Keratinocyte (primary cell): Measurements from ENCODE around the gene NCCRP1. TPM values are rescaled to one million over a fixed set of nuclear protein-coding genes. Genes with fewer than 3 reads are reported as not detected.

Experiments
- DNase-seq: peaks from one replicate; pipeline ENCODE4 v3.0.0-alpha.2; 2011; ENCODE audit warnings: low read depth, missing footprints, low spot score
- FAIRE-seq: peaks from 2 replicates; lab custom pipeline; 2011; peaks lifted over from hg19 to GRCh38; lab: Jason Lieb, UNC
- H2AFZ ChIP-seq: 2 replicates; pipeline ENCODE4 v1.6.0; 2012; ENCODE audit warnings: low read length, control low read depth, inconsistent platforms; ENCODE audit not compliant: control insufficient read depth
- H3K27ac ChIP-seq: 2 replicates; pipeline ENCODE4 v1.5.1; 2011; ENCODE audit warnings: low read length; ENCODE audit not compliant: control insufficient read depth, insufficient read depth
- H3K27me3 ChIP-seq: 3 replicates; pipeline ENCODE4 v1.6.0; 2011; ENCODE audit warnings: low read length; ENCODE audit not compliant: control insufficient read depth, insufficient read depth; ENCODE audit errors: extremely low read depth
- H3K36me3 ChIP-seq, 2 experiments: 2 replicates in 1 of 2; 3 replicates in 1 of 2; pipeline ENCODE4 v1.5.1; 2011; ENCODE audit warnings: low read length in 2 of 2, mild to moderate bottlenecking in 1 of 2; ENCODE audit not compliant: control insufficient read depth in 2 of 2, insufficient read depth in 2 of 2; ENCODE audit errors: extremely low read depth in 1 of 2
- H3K4me1 ChIP-seq: 3 replicates; pipeline ENCODE4 v1.5.1; 2011; ENCODE audit warnings: low read length; ENCODE audit not compliant: control insufficient read depth, insufficient read depth; ENCODE audit errors: extremely low read depth
- H3K4me2 ChIP-seq: 3 replicates; pipeline ENCODE4 v1.6.0; 2011; ENCODE audit warnings: low read depth, low read length; ENCODE audit not compliant: control insufficient read depth, insufficient read depth; ENCODE audit errors: extremely low read depth
- H3K4me3 ChIP-seq, 3 experiments: fragments of 200-600 bp in 1 of 3; sonication (generic) in 1 of 3; 2 replicates in 2 of 3; 3 replicates in 1 of 3; pipeline ENCODE4 v1.5.1; 2011 to 2016; ENCODE audit warnings: low read length in 3 of 3, mild to moderate bottlenecking in 3 of 3, control low read depth in 2 of 3, inconsistent platforms in 1 of 3, low read depth in 1 of 3, mixed read lengths in 1 of 3, mixed run types in 1 of 3, moderate library complexity in 1 of 3; ENCODE audit not compliant: control insufficient read depth in 2 of 3, insufficient read depth in 2 of 3; ENCODE audit errors: extremely low read depth in 1 of 3
- H3K79me2 ChIP-seq: 2 replicates; pipeline ENCODE4 v1.6.0; 2012; ENCODE audit warnings: low read length; ENCODE audit not compliant: control insufficient read depth, insufficient read depth
- H3K9ac ChIP-seq: 3 replicates; pipeline ENCODE4 v1.6.0; 2011; ENCODE audit warnings: low read length; ENCODE audit not compliant: control insufficient read depth, insufficient read depth; ENCODE audit errors: extremely low read depth
- H3K9me1 ChIP-seq: 3 replicates; pipeline ENCODE4 v1.6.0; 2011; ENCODE audit warnings: low read length; ENCODE audit not compliant: control insufficient read depth, insufficient read depth; ENCODE audit errors: extremely low read depth
- H3K9me3 ChIP-seq: 2 replicates; pipeline ENCODE4 v1.5.1; 2012; ENCODE audit warnings: low read depth, low read length; ENCODE audit not compliant: control insufficient read depth
- H4K20me1 ChIP-seq: 3 replicates; pipeline ENCODE4 v1.6.0; 2011; ENCODE audit warnings: low read length; ENCODE audit not compliant: control insufficient read depth, insufficient read depth; ENCODE audit errors: extremely low read depth
- CTCF ChIP-seq, 3 experiments: IDR thresholded peaks in 1 of 3; conservative IDR thresholded peaks in 1 of 3; optimal IDR thresholded peaks in 1 of 3; 2 replicates in 2 of 3; 3 replicates in 1 of 3; pipeline versions ENCODE3 to v1.5.1; 2011; ENCODE audit warnings: low read length in 3 of 3, mild to moderate bottlenecking in 3 of 3, moderate library complexity in 2 of 3, control low read depth in 1 of 3, inconsistent platforms in 1 of 3; ENCODE audit not compliant: insufficient read depth in 2 of 3; ENCODE audit errors: extremely low read depth in 1 of 3
- EZH2 ChIP-seq: IDR thresholded peaks from one replicate; pipeline ENCODE4 v1.6.1; 2012; ENCODE audit warnings: inconsistent platforms, mild to moderate bottlenecking, low read length, moderate library complexity
- dilution Hi-C: fragments of 300-500 bp; cut with MboI; formaldehyde crosslinking; loops from one replicate; pipeline ENCODE4 v1.7.0; 2020; ENCODE audit warnings: low sequenced_read_pairs; ENCODE audit not compliant: extremely low pct_ligation_motif_present
- polyA plus RNA-seq, 5 experiments: library from polyadenylated mRNA; depleted of rRNA in 3 of 5; stranded (reverse) in 3 of 5; stranded (forward) in 1 of 5; unstranded in 1 of 5; fragments of >200 nt; gene quantifications; 1 replicate in 1 of 5; 2 replicates in 3 of 5; 3 replicates in 1 of 5; pipeline versions ENCODE4 v1.2.1 to v1.2.3, GENCODE V29; 2011 to 2012; ENCODE audit warnings: missing spikeins in 2 of 5, low read depth in 1 of 5, low replicate concordance in 1 of 5

Gene NCCRP1
- polyA plus RNA-seq, 1 donor (not counting 4 experiments of a cell fraction or from before 2014, with no cell fraction given), result 2.3 TPM

- H3K79me2 ChIP-seq, result no peaks in the 10 kb centered on the region
- peaks cover 10% of the 10 kb centered on the region for H3K4me1 ChIP-seq
- dilution Hi-C loops, result no loop called here
- H3K27ac ChIP-seq, result no peak overlapping the region
- no peak for TF ChIP-seq EZH2
- no peak overlapping the region for H3K4me2 ChIP-seq
- H3K4me3 ChIP-seq, result no peak overlapping the region
- H3K9me1 ChIP-seq, result no peaks in the 10 kb centered on the region
- H3K9me3 ChIP-seq, result no peaks in the 10 kb centered on the region
- no peaks in the 10 kb centered on the region for H3K36me3 ChIP-seq
- H2AFZ ChIP-seq, result no peak overlapping the region
- no peak for FAIRE-seq
- DNase-seq, result no peak
- no peaks in the 10 kb centered on the region for H4K20me1 ChIP-seq
- peaks cover 2% of the 10 kb centered on the region for H3K27me3 ChIP-seq
- H3K9ac ChIP-seq, result no peak overlapping the region
Observed at GRCh38 chr19:39190768-39191167, 6.0 kb upstream of the NCCRP1 start.

- dilution Hi-C loops, result no loop called here
- no peak overlapping the region for H3K9ac ChIP-seq
- H3K79me2 ChIP-seq, result no peaks in the 10 kb centered on the region
- H3K4me3 ChIP-seq, result no peak overlapping the region
- no peaks in the 10 kb centered on the region for H3K9me1 ChIP-seq
- no peaks in the 10 kb centered on the region for H3K9me3 ChIP-seq
- H3K36me3 ChIP-seq, result no peaks in the 10 kb centered on the region
- no peak overlapping the region for H2AFZ ChIP-seq
- H3K4me1 ChIP-seq, result peaks cover 19% of the 10 kb centered on the region
- no peaks in the 10 kb centered on the region for H4K20me1 ChIP-seq
- DNase-seq (no peak), FAIRE-seq (no peak)
- H3K27me3 ChIP-seq, result peaks cover 23% of the 10 kb centered on the region
- no peak for TF ChIP-seq CTCF (optimal IDR thresholded peaks at IDR 0.05 in 1 of 3, IDR thresholded peaks at IDR 0.05 in 1 of 3, conservative IDR thresholded peaks at IDR 0.05 in 1 of 3; ENCODE audit: extremely low read depth in 1 of 3, insufficient read depth in 2 of 3, low read length in 3 of 3)
- TF ChIP-seq EZH2, result no peak
- H3K4me2 ChIP-seq, result no peak overlapping the region
- H3K27ac ChIP-seq, result no peak overlapping the region
Observed at GRCh38 chr19:39192846-39193245, 3.9 kb upstream of the NCCRP1 start.

GRCh38 chr19:39193803-39194202 lies 3.0 kb upstream of the NCCRP1 start:
- H3K4me2 ChIP-seq, result no peak overlapping the region
- no peaks in the 10 kb centered on the region for H3K9me1 ChIP-seq
- H3K27me3 ChIP-seq, result peaks cover 29% of the 10 kb centered on the region
- no peak for FAIRE-seq
- no peak for DNase-seq
- no peaks in the 10 kb centered on the region for H4K20me1 ChIP-seq
- no peak overlapping the region for H3K4me3 ChIP-seq
- H3K4me1 ChIP-seq, result peaks cover 23% of the 10 kb centered on the region
- H3K27ac ChIP-seq, result no peak overlapping the region
- no peak overlapping the region for H2AFZ ChIP-seq
- dilution Hi-C loops, result no loop called here
- no peaks in the 10 kb centered on the region for H3K36me3 ChIP-seq
- no peak overlapping the region for H3K9ac ChIP-seq
- no peaks in the 10 kb centered on the region for H3K9me3 ChIP-seq
- TF ChIP-seq EZH2 (no peak), CTCF (optimal IDR thresholded peaks at IDR 0.05 in 1 of 3, IDR thresholded peaks at IDR 0.05 in 1 of 3, conservative IDR thresholded peaks at IDR 0.05 in 1 of 3; ENCODE audit: extremely low read depth in 1 of 3, insufficient read depth in 2 of 3, low read length in 3 of 3) (no peak)
- H3K79me2 ChIP-seq, result no peaks in the 10 kb centered on the region
